ENCODE measurements around the gene ICOS.

Gene ICOS

GRCh38 chr2:203936535-203936934 lies at the start of gene ICOS:
ICOS (plus strand) TSS chr2:203936763; CDS start chr2:203936815, 52 bp downstream.
- DNase-seq: no peak

GRCh38 chr2:203887677-203888076 lies 48.9 kb upstream of the ICOS start:
- DNase-seq: no peak

GRCh38 chr2:203889542-203889941 lies 47.0 kb upstream of the ICOS start:
- no peak for DNase-seq

- no peak for DNase-seq
Measured at GRCh38 chr2:203889944-203890343, 46.6 kb upstream of the ICOS start.

- no peak for DNase-seq
Measured at GRCh38 chr2:203890733-203891132, 45.8 kb upstream of the ICOS start.

GRCh38 chr2:203891474-203891873 lies 45.1 kb upstream of the ICOS start:
- DNase-seq: no peak

- DNase-seq: no peak
Measured at GRCh38 chr2:203892207-203892606, 44.4 kb upstream of the ICOS start.

- DNase-seq: no peak
Measured at GRCh38 chr2:203893401-203893800, 43.2 kb upstream of the ICOS start.

GRCh38 chr2:203893840-203894239 lies 42.7 kb upstream of the ICOS start:
- no peak for DNase-seq

GRCh38 chr2:203894262-203894661 lies 42.3 kb upstream of the ICOS start:
- no peak for DNase-seq

- DNase-seq: no peak
Measured at GRCh38 chr2:203897544-203897943, 39.0 kb upstream of the ICOS start.

- DNase-seq: no peak
Measured at GRCh38 chr2:203898657-203899056, 37.9 kb upstream of the ICOS start.

GRCh38 chr2:203900253-203900652 lies 36.3 kb upstream of the ICOS start:
- DNase-seq: no peak

- DNase-seq: no peak
Measured at GRCh38 chr2:203904022-203904421, 32.5 kb upstream of the ICOS start.

- DNase-seq: no peak
Measured at GRCh38 chr2:203905656-203906055, 30.9 kb upstream of the ICOS start.

GRCh38 chr2:203908066-203908796 lies 28.3 kb upstream of the ICOS start:
- DNase-seq: no peak

GRCh38 chr2:203908797-203909185 lies 27.8 kb upstream of the ICOS start:
- no peak for DNase-seq

GRCh38 chr2:203909261-203909967 lies 27.1 kb upstream of the ICOS start:
- DNase-seq: peak in 1 of 2 experiments; percentile 27

GRCh38 chr2:203909974-203910373 lies 26.6 kb upstream of the ICOS start:
- DNase-seq: no peak

- DNase-seq: no peak
Measured at GRCh38 chr2:203913947-203914346, 22.6 kb upstream of the ICOS start.

- no peak for DNase-seq
Measured at GRCh38 chr2:203914546-203915182, 21.9 kb upstream of the ICOS start.

GRCh38 chr2:203915256-203915655 lies 21.3 kb upstream of the ICOS start:
- DNase-seq: no peak

GRCh38 chr2:203916756-203917155 lies 19.8 kb upstream of the ICOS start:
- DNase-seq: no peak

GRCh38 chr2:203918264-203918663 lies 18.3 kb upstream of the ICOS start:
- DNase-seq: no peak
